HCT116 (cell line): ENCODE data around the gene USP36. TPM values are rescaled to one million over a fixed set of nuclear protein-coding genes. Genes with fewer than 3 reads are reported as not detected.

Experiments used
- ATAC-seq: fragments of 200-7000 bp; cut with Tn5 transposase; 2 replicates; pipeline ENCODE4 v1.9.1; 2020; ENCODE audit warnings: mild to moderate bottlenecking, moderate library complexity
- BruUV-seq: library from RNA; stranded (reverse); fragments of 400-500 nt; replicated peaks from 2 replicates; lab custom pipeline; 2021; lab: Mats Ljungman, UMichigan
- CTCF ChIA-PET: fragments of 300-600 bp; sonication (Branson Sonifier 250); formaldehyde crosslinking; loops from one replicate; lab custom pipeline; 2021; ENCODE audit warnings: antibody characterized with exemption; lab: Charles Lee
- POLR2A ChIA-PET: fragments of 300-600, 350-600 bp; sonication (Branson Sonifier 250); formaldehyde crosslinking; loops from one replicate; lab custom pipeline; 2021; ENCODE audit warnings: antibody characterized with exemption; lab: Charles Lee
- RAD21 ChIA-PET, 2 experiments: fragments of 300-600 bp; sonication (Branson Sonifier 250); formaldehyde crosslinking; loops; one replicate each; lab custom pipeline; 2023; ENCODE audit warnings: low total read pairs in 2 of 2; ENCODE audit not compliant: uncharacterized antibody in 2 of 2, unreplicated experiment in 2 of 2, low non-redundant PET in 1 of 2; lab: Charles Lee
- DNase-seq: peaks from one replicate; pipeline ENCODE4 v3.0.0-alpha.2; 2010; ENCODE audit warnings: low read depth, low spot score
- H2AFZ ChIP-seq: fragments of 200-600 bp; shearing (Covaris generic), sonication (generic); 2 replicates; pipeline ENCODE4 v1.6.1; 2017; ENCODE audit warnings: low read depth, mixed run types, mixed read lengths, antibody characterized with exemption, low read length; ENCODE audit not compliant: poor library complexity, severe bottlenecking
- H3K27ac ChIP-seq: 2 replicates; pipeline ENCODE4 v1.5.1; 2012; ENCODE audit warnings: low read depth, low read length
- H3K27me3 ChIP-seq: fragments of 200-600 bp; sonication (generic); 2 replicates; pipeline ENCODE4 v1.6.1; 2016; ENCODE audit warnings: mixed run types, low read length, mixed read lengths; ENCODE audit not compliant: insufficient read depth
- H3K36me3 ChIP-seq, 2 experiments: fragments of 200-500 bp in 1 of 2; fragments of 200-600 bp in 1 of 2; sonication (Bioruptor generic) in 1 of 2; sonication (generic) in 1 of 2; 2 replicates each; pipeline versions ENCODE4 v1.5.1 to v1.6.1; 2014 to 2016; ENCODE audit warnings: low read length in 2 of 2, inconsistent platforms in 1 of 2, mixed read lengths in 1 of 2, mixed run types in 1 of 2; ENCODE audit not compliant: insufficient read depth in 2 of 2, control insufficient read depth in 1 of 2
- H3K4me1 ChIP-seq, 2 experiments: fragments of 200-600 bp in 1 of 2; sonication (generic) in 1 of 2; 2 replicates each; pipeline versions ENCODE4 v1.5.1 to v1.6.1; 2012 to 2017; ENCODE audit warnings: low read length in 2 of 2, inconsistent platforms in 1 of 2, mild to moderate bottlenecking in 1 of 2, mixed read lengths in 1 of 2, mixed run types in 1 of 2, moderate library complexity in 1 of 2; ENCODE audit not compliant: insufficient read depth in 2 of 2, control insufficient read depth in 1 of 2
- H3K4me2 ChIP-seq: fragments of 200-600 bp; sonication (generic); 2 replicates; pipeline ENCODE4 v1.6.1; 2017; ENCODE audit warnings: mixed run types, low read length, mixed read lengths
- H3K4me3 ChIP-seq, 2 experiments: fragments of 200-600 bp in 1 of 2; sonication (generic) in 1 of 2; replicated peaks in 1 of 2; 2 replicates each; pipeline ENCODE4 v1.5.1; 2011 to 2016; ENCODE audit warnings: low read length in 2 of 2, control low read depth in 1 of 2, low read depth in 1 of 2, mild to moderate bottlenecking in 1 of 2, mixed read lengths in 1 of 2, mixed run types in 1 of 2
- H3K79me2 ChIP-seq: fragments of 200-600 bp; sonication (generic); 2 replicates; pipeline ENCODE4 v1.6.1; 2017; ENCODE audit warnings: mild to moderate bottlenecking, mixed run types, low read length, moderate library complexity, mixed read lengths; ENCODE audit not compliant: insufficient read depth
- H3K9ac ChIP-seq: fragments of 200-600 bp; sonication (generic); 2 replicates; pipeline ENCODE4 v1.6.1; 2016; ENCODE audit warnings: low read length, mixed read lengths
- H3K9me2 ChIP-seq: fragments of 200-600 bp; sonication (generic), shearing (Covaris generic); 2 replicates; pipeline ENCODE4 v1.6.1; 2017; ENCODE audit warnings: mixed run types, mild to moderate bottlenecking, moderate library complexity; ENCODE audit not compliant: insufficient read depth
- H3K9me3 ChIP-seq, 2 experiments: fragments of 200-500 bp in 1 of 2; fragments of 200-600 bp in 1 of 2; sonication (Bioruptor generic) in 1 of 2; sonication (generic) in 1 of 2; 2 replicates each; pipeline ENCODE4 v1.6.1; 2014 to 2017; ENCODE audit warnings: low read length in 2 of 2, mixed read lengths in 2 of 2, inconsistent platforms in 1 of 2, low read depth in 1 of 2, mild to moderate bottlenecking in 1 of 2, mixed run types in 1 of 2, moderate library complexity in 1 of 2; ENCODE audit not compliant: control insufficient read depth in 1 of 2, insufficient read depth in 1 of 2
- H4K20me1 ChIP-seq: fragments of 200-600 bp; sonication (generic), shearing (Covaris generic); 2 replicates; pipeline ENCODE4 v1.6.1; 2017; ENCODE audit warnings: mixed run types, mild to moderate bottlenecking, moderate library complexity; ENCODE audit not compliant: insufficient read depth
- ATF3 ChIP-seq: IDR thresholded peaks from 2 replicates; pipeline ENCODE4 v1.6.1; 2012
- EGR1 ChIP-seq: IDR thresholded peaks from 2 replicates; pipeline ENCODE4 v1.6.1; 2012; ENCODE audit warnings: low read depth
- ELF1 ChIP-seq: IDR thresholded peaks from 2 replicates; pipeline ENCODE4 v1.6.1; 2012; ENCODE audit warnings: low read depth, borderline replicate concordance
- EZH2 ChIP-seq: fragments of 200-600 bp; sonication (generic); IDR thresholded peaks from 2 replicates; pipeline ENCODE4 v1.6.1; 2017; ENCODE audit warnings: antibody characterized with exemption, mixed run types
- FOSL1 ChIP-seq: IDR thresholded peaks from 2 replicates; pipeline ENCODE4 v1.6.1; 2012; ENCODE audit warnings: low read depth
- JUND ChIP-seq: IDR thresholded peaks from 2 replicates; pipeline ENCODE4 v1.6.1; 2012
- POLR2A ChIP-seq: IDR thresholded peaks from 2 replicates; pipeline ENCODE4 v1.7.0; 2011; ENCODE audit warnings: borderline replicate concordance; ENCODE audit not compliant: insufficient read depth, insufficient read length; ENCODE audit errors: extremely low read depth
- POLR2AphosphoS5 ChIP-seq: IDR thresholded peaks from 2 replicates; pipeline ENCODE4 v1.6.1; 2011; ENCODE audit warnings: mild to moderate bottlenecking, low read depth, low read length, moderate library complexity
- RAD21 ChIP-seq: IDR thresholded peaks from 2 replicates; pipeline ENCODE4 v1.6.1; 2012; ENCODE audit warnings: low read depth, mild to moderate bottlenecking
- SIN3A ChIP-seq: IDR thresholded peaks from 2 replicates; pipeline ENCODE4 v1.6.1; 2012; ENCODE audit warnings: low read depth
- TCF7L2 ChIP-seq: IDR thresholded peaks from 2 replicates; pipeline ENCODE4 v1.7.0; 2011; ENCODE audit warnings: borderline replicate concordance, inconsistent platforms; ENCODE audit not compliant: insufficient read depth, insufficient read length; ENCODE audit errors: extremely low read depth
- intact Hi-C: fragments of 100-400 bp; cut with micrococcal nuclease; formaldehyde crosslinking; loops from 2 replicates; pipeline ENCODE4 v1.10.0; 2022
- total RNA-seq: library from RNA; stranded (reverse); gene quantifications from one replicate; pipeline ENCODE4 v1.2.1, GENCODE V29; 2021; ENCODE audit not compliant: unreplicated experiment
- TF ChIP-seq, protein P1 (sequence below), 3 experiments: fragments of 200-600 bp in 1 of 3; sonication (generic) in 1 of 3; IDR thresholded peaks in 2 of 3; conservative IDR thresholded peaks in 1 of 3; 2 replicates each; pipeline ENCODE4 v1.5.1; 2012 to 2017; ENCODE audit warnings: low read depth in 2 of 3, low read length in 2 of 3, antibody characterized with exemption in 1 of 3, borderline replicate concordance in 1 of 3, control low read depth in 1 of 3, mild to moderate bottlenecking in 1 of 3, mixed read lengths in 1 of 3, mixed run types in 1 of 3, moderate library complexity in 1 of 3; ENCODE audit not compliant: insufficient read depth in 1 of 3
- TF ChIP-seq, protein P2 (sequence below): IDR thresholded peaks from 2 replicates; pipeline ENCODE4 v1.6.1; 2012

The USP36 gene
- total RNA-seq, 1 experiment from 2014 or later, result 104 TPM

GRCh38 chr17:78818932-78819331, 21.7 kb downstream of the USP36 start (continued):
- TF ChIP-seq, protein P1, sequence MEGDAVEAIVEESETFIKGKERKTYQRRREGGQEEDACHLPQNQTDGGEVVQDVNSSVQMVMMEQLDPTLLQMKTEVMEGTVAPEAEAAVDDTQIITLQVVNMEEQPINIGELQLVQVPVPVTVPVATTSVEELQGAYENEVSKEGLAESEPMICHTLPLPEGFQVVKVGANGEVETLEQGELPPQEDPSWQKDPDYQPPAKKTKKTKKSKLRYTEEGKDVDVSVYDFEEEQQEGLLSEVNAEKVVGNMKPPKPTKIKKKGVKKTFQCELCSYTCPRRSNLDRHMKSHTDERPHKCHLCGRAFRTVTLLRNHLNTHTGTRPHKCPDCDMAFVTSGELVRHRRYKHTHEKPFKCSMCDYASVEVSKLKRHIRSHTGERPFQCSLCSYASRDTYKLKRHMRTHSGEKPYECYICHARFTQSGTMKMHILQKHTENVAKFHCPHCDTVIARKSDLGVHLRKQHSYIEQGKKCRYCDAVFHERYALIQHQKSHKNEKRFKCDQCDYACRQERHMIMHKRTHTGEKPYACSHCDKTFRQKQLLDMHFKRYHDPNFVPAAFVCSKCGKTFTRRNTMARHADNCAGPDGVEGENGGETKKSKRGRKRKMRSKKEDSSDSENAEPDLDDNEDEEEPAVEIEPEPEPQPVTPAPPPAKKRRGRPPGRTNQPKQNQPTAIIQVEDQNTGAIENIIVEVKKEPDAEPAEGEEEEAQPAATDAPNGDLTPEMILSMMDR (IDR thresholded peaks at IDR 0.05 in 2 of 3, conservative IDR thresholded peaks at IDR 0.05 in 1 of 3; ENCODE audit: borderline replicate concordance in 1 of 3, insufficient read depth in 1 of 3, low read depth in 2 of 3, low read length in 2 of 3), result no peak
- no peak for TF ChIP-seq ELF1
- TF ChIP-seq RAD21, result no peak
- no peak for TF ChIP-seq EZH2
- TF ChIP-seq, protein P2, sequence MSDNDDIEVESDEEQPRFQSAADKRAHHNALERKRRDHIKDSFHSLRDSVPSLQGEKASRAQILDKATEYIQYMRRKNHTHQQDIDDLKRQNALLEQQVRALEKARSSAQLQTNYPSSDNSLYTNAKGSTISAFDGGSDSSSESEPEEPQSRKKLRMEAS, result no peak
- TF ChIP-seq ATF3, result no peak
- no peak for TF ChIP-seq EGR1

- CTCF ChIA-PET, result no interaction called here
- Histone ChIP-seq H3K27me3 (no peaks in the 10 kb centered on the region), H3K4me3 (no peak overlapping the region), H2AFZ (no peak overlapping the region), H3K9ac (no peak overlapping the region), H3K9me2 (no peaks in the 10 kb centered on the region), H3K4me2 (no peak overlapping the region), H3K79me2 (peaks cover 54% of the 10 kb centered on the region), H4K20me1 (0 out of 2 replicates have a peak, but pooled peaks cover 8% of the 10 kb centered on the region), H3K36me3 (peaks cover 76 to 91% of the 10 kb centered on the region in 2 experiments), H3K4me1 (no peaks in the 10 kb centered on the region), H3K27ac (no peak overlapping the region), H3K9me3 (no peaks in the 10 kb centered on the region)
- ATAC-seq (no peak), DNase-seq (no peak)
- intact Hi-C loops, result no loop called here
- TF ChIP-seq TCF7L2 (no peak), POLR2A (no peak), FOSL1 (no peak), POLR2AphosphoS5 (no peak), RAD21 (no peak), EGR1 (no peak), JUND (no peak), SIN3A (no peak)
- BruUV-seq, result no TSS peak
- RAD21 ChIA-PET, result no interaction called here
- POLR2A ChIA-PET, result no interaction called here
Measured at GRCh38 chr17:78818152-78818846, 22.3 kb downstream of the USP36 start.
